ENCODE data around the gene RAB11FIP4.

RAB11FIP4 gene

GRCh38 chr17:31521632-31522283 lies 130.3 kb downstream of the RAB11FIP4 start:
- no peak for DNase-seq (ENCODE audit: insufficient read length)
- FAIRE-seq = no peak
- TF ChIP-seq POLR2AphosphoS5 (IDR thresholded peaks at IDR 0.05; ENCODE audit: low read depth, low read length) (no peak), POLR2A (IDR thresholded peaks at IDR 0.05; ENCODE audit: low read depth, low read length) (no peak), TAF1 (IDR thresholded peaks at IDR 0.05; ENCODE audit: borderline replicate concordance, low read depth, low read length) (no peak)

GRCh38 chr17:31522284-31522931 lies 130.9 kb downstream of the RAB11FIP4 start:
- no peak for TF ChIP-seq TAF1 (IDR thresholded peaks at IDR 0.05; ENCODE audit: borderline replicate concordance, low read depth, low read length)
- no peak for TF ChIP-seq POLR2AphosphoS5 (IDR thresholded peaks at IDR 0.05; ENCODE audit: low read depth, low read length)
- TF ChIP-seq POLR2A (IDR thresholded peaks at IDR 0.05; ENCODE audit: low read depth, low read length) = no peak
- DNase-seq (ENCODE audit: insufficient read length) (no peak), FAIRE-seq (no peak)

GRCh38 chr17:31522987-31523495 lies 131.6 kb downstream of the RAB11FIP4 start:
- no peak for FAIRE-seq
- TF ChIP-seq POLR2AphosphoS5 (IDR thresholded peaks at IDR 0.05; ENCODE audit: low read depth, low read length) (no peak), POLR2A (IDR thresholded peaks at IDR 0.05; ENCODE audit: low read depth, low read length) (no peak), TAF1 (IDR thresholded peaks at IDR 0.05; ENCODE audit: borderline replicate concordance, low read depth, low read length) (no peak)
- DNase-seq (ENCODE audit: insufficient read length) = no peak

GRCh38 chr17:31523862-31524730 lies 132.6 kb downstream of the RAB11FIP4 start:
- TF ChIP-seq TAF1 (IDR thresholded peaks at IDR 0.05; ENCODE audit: borderline replicate concordance, low read depth, low read length) (no peak), POLR2A (IDR thresholded peaks at IDR 0.05; ENCODE audit: low read depth, low read length) (no peak), POLR2AphosphoS5 (IDR thresholded peaks at IDR 0.05; ENCODE audit: low read depth, low read length) (no peak)
- DNase-seq (ENCODE audit: insufficient read length) = no peak
- FAIRE-seq = no peak

GRCh38 chr17:31524926-31525800 lies 133.7 kb downstream of the RAB11FIP4 start:
- TF ChIP-seq TAF1 (IDR thresholded peaks at IDR 0.05; ENCODE audit: borderline replicate concordance, low read depth, low read length) = no peak
- no peak for TF ChIP-seq POLR2AphosphoS5 (IDR thresholded peaks at IDR 0.05; ENCODE audit: low read depth, low read length)
- TF ChIP-seq POLR2A (IDR thresholded peaks at IDR 0.05; ENCODE audit: low read depth, low read length) = no peak
- DNase-seq (ENCODE audit: insufficient read length) (peak; percentile 94), FAIRE-seq (peak; percentile 77)

- DNase-seq (ENCODE audit: insufficient read length) (no peak), FAIRE-seq (peak; percentile 51)
- TF ChIP-seq POLR2AphosphoS5 (IDR thresholded peaks at IDR 0.05; ENCODE audit: low read depth, low read length) = no peak
- TF ChIP-seq TAF1 (IDR thresholded peaks at IDR 0.05; ENCODE audit: borderline replicate concordance, low read depth, low read length) = no peak
- TF ChIP-seq POLR2A (IDR thresholded peaks at IDR 0.05; ENCODE audit: low read depth, low read length) = no peak
Observed at GRCh38 chr17:31525801-31526549, 134.5 kb downstream of the RAB11FIP4 start.

GRCh38 chr17:31527606-31528005 lies 136.1 kb downstream of the RAB11FIP4 start:
- no peak for DNase-seq (ENCODE audit: insufficient read length)
- FAIRE-seq = no peak
- TF ChIP-seq TAF1 (IDR thresholded peaks at IDR 0.05; ENCODE audit: borderline replicate concordance, low read depth, low read length) = no peak
- TF ChIP-seq POLR2A (IDR thresholded peaks at IDR 0.05; ENCODE audit: low read depth, low read length) = no peak
- TF ChIP-seq POLR2AphosphoS5 (IDR thresholded peaks at IDR 0.05; ENCODE audit: low read depth, low read length) = no peak

- TF ChIP-seq POLR2AphosphoS5 (IDR thresholded peaks at IDR 0.05; ENCODE audit: low read depth, low read length) (no peak), TAF1 (IDR thresholded peaks at IDR 0.05; ENCODE audit: borderline replicate concordance, low read depth, low read length) (no peak), POLR2A (IDR thresholded peaks at IDR 0.05; ENCODE audit: low read depth, low read length) (no peak)
- no peak for FAIRE-seq
- DNase-seq (ENCODE audit: insufficient read length) = no peak
Observed at GRCh38 chr17:31528291-31528874, 136.9 kb downstream of the RAB11FIP4 start.

GRCh38 chr17:31529841-31530251 lies 138.4 kb downstream of the RAB11FIP4 start:
- FAIRE-seq (no peak), DNase-seq (ENCODE audit: insufficient read length) (no peak)
- TF ChIP-seq POLR2A (IDR thresholded peaks at IDR 0.05; ENCODE audit: low read depth, low read length) = no peak
- TF ChIP-seq TAF1 (IDR thresholded peaks at IDR 0.05; ENCODE audit: borderline replicate concordance, low read depth, low read length) = no peak
- TF ChIP-seq POLR2AphosphoS5 (IDR thresholded peaks at IDR 0.05; ENCODE audit: low read depth, low read length) = no peak
